ENCODE data around the gene POU3F4. TPM values are rescaled to one million over a fixed set of nuclear protein-coding genes. Genes with fewer than 3 reads are reported as not detected.

Gene POU3F4
- not detected for total RNA-seq

DNA sequence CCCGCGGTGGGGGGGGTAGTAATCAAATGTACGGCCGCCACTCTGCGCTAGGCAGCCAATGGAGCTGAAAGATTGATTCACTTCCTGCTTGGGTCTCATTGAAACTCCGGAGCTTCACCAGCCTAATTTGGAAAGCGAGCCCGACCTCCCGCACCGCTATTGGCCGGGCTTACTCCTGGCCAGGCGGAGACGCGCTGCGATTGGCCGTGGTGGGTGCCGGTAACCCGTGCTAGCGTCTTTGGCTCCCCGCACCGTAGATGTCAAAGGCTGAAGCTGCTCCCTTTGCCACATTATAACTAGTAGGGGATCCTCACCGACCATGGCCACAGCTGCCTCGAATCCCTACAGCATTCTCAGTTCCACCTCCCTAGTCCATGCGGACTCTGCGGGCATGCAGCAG is at the start of gene POU3F4:
Gene POU3F4, plus strand, starts transcription at position 285 of the 400 bp plus-strand sequence. Its CDS starts 35 bp downstream, at position 320.
- Mint-ChIP-seq H3K4me3 (no peak within 1 kb of the TSS), H3K27me3 (peaks cover 45% of the 10 kb centered on the region), H3K27ac (no peak within 1 kb of the TSS), H3K4me1 (peaks cover 4% of the 10 kb centered on the region), H3K36me3 (ENCODE audit: low read depth) (peaks cover 6% of the 10 kb centered on the region), H3K9me3 (peaks cover 7% of the 10 kb centered on the region)
- ATAC-seq (replicated peaks), result no peak

DNA sequence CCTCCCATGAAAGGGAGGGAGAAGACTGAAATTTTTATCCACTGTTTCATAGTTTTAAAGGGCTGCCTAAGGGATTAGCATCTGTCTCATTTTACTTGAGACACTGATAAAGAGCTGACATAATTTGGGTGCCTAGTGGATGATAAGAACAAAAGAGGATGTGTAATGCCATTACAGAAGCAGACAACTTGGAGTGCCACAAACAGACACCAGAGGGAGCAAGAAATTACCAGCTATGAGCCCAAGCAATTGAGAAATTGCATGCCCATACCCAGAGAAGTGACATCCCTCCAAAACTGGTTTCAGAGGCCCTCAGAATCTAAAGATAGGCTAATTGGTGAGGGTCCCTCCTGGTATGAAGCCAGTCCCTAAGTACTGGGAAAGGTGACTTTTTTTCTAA is 38.5 kb upstream of the POU3F4 start:
- Mint-ChIP-seq H3K9me3 (no peaks in the 10 kb centered on the region), H3K4me1 (no peaks in the 10 kb centered on the region), H3K27ac (no peak overlapping the region), H3K4me3 (no peak overlapping the region), H3K27me3 (no peaks in the 10 kb centered on the region), H3K36me3 (ENCODE audit: low read depth) (no peaks in the 10 kb centered on the region)
- ATAC-seq (replicated peaks), result no peak

DNA sequence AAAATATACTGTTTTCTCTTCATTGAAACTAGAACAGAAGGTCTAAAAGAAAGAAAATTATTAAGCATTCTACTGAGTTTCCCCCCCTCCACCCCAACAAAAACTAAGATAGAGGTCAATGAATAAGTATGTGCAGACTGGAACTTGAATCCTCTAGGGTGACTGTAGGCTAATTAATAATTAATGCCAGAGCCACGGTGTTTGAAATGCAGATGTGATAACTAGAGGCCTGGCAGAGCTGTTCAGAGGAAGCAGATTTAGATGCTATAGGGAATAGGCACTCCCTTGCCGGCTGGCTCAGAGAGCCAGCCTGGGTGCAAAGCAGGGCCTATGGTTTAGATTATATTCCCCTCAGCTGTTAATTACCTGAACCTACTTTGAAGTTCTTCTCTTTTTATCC is 12.2 kb upstream of the POU3F4 start:
- no peak overlapping the region for H3K4me3 Mint-ChIP-seq
- H3K36me3 Mint-ChIP-seq (ENCODE audit: low read depth), result no peaks in the 10 kb centered on the region
- H3K27ac Mint-ChIP-seq, result no peak overlapping the region
- H3K9me3 Mint-ChIP-seq, result no peaks in the 10 kb centered on the region
- no peaks in the 10 kb centered on the region for H3K4me1 Mint-ChIP-seq
- H3K27me3 Mint-ChIP-seq, result no peaks in the 10 kb centered on the region
- no peak for ATAC-seq (replicated peaks)

DNA sequence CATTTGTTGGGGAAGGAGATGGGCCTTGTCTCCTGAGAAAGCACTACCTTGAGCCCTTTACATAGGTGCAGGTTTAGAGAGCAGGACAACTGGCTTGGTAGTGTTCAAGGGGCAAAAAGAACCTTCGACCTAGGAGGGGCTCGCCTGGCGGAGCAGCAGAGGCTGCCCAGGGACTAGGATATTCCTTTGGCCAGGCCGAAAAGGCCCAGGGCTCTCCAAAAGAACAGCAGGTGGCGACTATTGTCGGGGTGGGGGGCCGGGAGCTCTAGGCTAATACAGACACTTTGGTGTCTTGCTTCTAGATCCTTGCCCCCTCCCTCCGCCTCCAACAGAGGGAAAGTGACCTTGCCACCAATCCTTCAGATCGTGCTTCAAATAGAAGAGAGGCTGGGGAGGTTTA is 7.1 kb upstream of the POU3F4 start:
- no peaks in the 10 kb centered on the region for H3K4me1 Mint-ChIP-seq
- no peak for ATAC-seq (replicated peaks)
- no peaks in the 10 kb centered on the region for H3K36me3 Mint-ChIP-seq (ENCODE audit: low read depth)
- no peaks in the 10 kb centered on the region for H3K9me3 Mint-ChIP-seq
- no peak overlapping the region for H3K27ac Mint-ChIP-seq
- H3K4me3 Mint-ChIP-seq, result no peak overlapping the region
- H3K27me3 Mint-ChIP-seq, result peaks cover 25% of the 10 kb centered on the region

DNA sequence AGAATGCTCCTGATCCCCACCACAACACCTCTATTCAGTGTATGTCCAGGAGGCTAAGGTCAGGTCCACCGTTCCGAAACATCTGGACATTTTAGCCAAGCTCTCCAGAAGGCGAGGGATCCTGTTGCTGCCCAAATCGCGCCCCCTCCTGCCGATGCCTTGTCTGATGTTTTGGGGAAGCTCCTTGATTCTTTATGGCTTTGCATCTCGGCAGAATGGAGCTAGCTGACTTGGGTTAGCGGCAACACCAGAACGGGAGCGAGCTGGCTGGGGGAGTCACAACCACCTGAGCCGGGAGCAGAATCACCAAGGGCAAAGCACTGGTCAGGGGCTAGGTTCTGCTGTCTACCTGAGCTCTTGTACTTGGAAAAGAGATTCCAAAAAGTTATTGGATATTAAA is 6.6 kb upstream of the POU3F4 start:
- Mint-ChIP-seq H3K27ac (no peak overlapping the region), H3K9me3 (no peaks in the 10 kb centered on the region), H3K27me3 (peaks cover 25% of the 10 kb centered on the region), H3K4me1 (no peaks in the 10 kb centered on the region), H3K4me3 (no peak overlapping the region), H3K36me3 (ENCODE audit: low read depth) (no peaks in the 10 kb centered on the region)
- no peak for ATAC-seq (replicated peaks)

DNA sequence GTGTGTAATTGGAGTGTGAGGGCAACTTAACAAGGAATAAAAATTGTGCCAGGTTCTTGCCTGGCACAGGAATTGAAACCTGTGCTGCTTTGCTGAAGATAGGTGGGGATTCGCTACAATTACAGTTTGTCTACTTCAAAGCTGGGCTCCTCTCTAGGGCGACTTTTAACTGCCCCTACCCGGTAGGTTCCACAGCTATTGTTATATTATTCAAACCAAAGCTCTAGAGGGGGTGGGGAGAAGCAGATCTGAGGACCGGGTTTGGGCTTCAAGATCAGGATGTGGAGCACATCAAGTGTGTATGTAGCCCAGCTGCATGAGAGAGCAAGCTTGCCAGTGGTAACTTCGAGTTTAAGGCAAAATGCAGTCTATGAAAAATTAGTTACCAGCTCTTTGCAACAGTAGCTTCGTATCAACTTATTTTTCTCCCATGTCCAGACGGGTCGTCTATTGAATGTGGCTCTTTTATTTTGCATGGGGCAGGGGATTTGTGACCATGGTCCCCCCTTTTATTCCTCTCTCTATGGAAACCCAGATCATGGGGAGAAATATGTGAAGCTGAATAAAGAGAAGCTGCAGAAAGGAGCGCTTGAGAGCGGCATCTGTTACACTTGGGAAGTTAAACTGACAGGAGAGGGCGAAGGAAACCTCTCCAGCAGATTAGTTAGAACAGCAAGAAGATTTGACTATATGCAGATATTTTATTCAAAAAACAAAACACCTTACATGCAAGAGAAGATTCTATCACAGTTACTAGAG is 3.2 kb upstream of the POU3F4 start:
- peaks cover 42% of the 10 kb centered on the region for H3K27me3 Mint-ChIP-seq
- H3K27ac Mint-ChIP-seq, result no peak overlapping the region
- peaks cover 6% of the 10 kb centered on the region for H3K36me3 Mint-ChIP-seq (ENCODE audit: low read depth)
- H3K4me3 Mint-ChIP-seq, result no peak overlapping the region
- peaks cover 4% of the 10 kb centered on the region for H3K9me3 Mint-ChIP-seq
- peaks cover 4% of the 10 kb centered on the region for H3K4me1 Mint-ChIP-seq
- ATAC-seq (replicated peaks), result no peak

DNA sequence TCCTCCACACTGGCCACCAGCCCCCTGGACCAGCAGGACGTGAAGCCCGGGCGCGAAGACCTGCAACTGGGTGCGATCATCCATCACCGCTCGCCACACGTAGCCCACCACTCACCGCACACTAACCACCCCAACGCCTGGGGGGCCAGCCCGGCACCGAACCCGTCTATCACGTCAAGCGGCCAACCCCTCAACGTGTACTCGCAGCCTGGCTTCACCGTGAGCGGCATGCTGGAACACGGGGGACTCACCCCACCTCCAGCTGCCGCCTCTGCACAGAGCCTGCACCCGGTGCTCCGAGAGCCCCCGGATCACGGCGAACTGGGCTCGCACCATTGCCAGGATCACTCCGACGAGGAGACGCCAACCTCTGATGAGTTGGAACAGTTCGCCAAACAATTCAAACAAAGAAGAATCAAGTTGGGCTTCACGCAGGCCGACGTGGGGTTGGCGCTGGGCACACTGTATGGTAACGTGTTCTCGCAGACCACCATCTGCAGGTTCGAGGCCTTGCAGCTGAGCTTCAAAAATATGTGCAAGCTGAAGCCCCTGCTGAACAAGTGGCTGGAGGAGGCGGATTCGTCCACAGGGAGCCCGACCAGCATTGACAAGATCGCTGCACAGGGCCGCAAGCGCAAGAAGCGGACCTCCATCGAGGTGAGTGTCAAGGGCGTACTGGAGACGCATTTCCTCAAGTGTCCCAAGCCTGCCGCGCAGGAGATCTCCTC is 600 bp downstream of the POU3F4 start:
- peaks cover 7% of the 10 kb centered on the region for H3K9me3 Mint-ChIP-seq
- H3K27ac Mint-ChIP-seq, result no peak overlapping the region
- H3K4me3 Mint-ChIP-seq, result no peak overlapping the region
- peaks cover 46% of the 10 kb centered on the region for H3K27me3 Mint-ChIP-seq
- no peak for ATAC-seq (replicated peaks)
- peaks cover 6% of the 10 kb centered on the region for H3K36me3 Mint-ChIP-seq (ENCODE audit: low read depth)
- H3K4me1 Mint-ChIP-seq, result peaks cover 4% of the 10 kb centered on the region

DNA sequence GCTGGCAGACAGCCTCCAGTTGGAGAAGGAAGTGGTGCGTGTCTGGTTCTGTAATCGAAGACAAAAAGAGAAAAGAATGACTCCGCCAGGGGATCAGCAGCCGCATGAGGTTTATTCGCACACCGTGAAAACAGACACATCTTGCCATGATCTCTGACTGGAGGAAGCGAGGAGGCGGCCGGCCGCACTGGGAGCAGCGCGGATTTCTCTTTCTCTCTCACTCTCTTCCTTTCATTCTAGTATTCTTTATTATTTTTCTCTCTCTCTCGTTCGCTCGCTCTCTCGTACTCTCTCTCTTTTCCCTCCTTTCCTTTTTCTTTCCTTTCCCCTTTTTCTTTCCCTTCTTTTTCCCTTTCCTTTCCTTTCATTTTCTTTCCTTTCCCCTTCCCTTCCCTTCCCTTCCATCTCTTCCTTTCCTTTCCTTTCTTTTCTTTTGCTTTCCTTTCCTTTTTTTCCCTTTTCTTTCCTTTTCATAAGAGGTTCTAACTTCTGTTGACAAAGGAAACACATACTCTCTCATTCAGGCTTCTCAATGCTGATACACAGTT is 1.2 kb downstream of the POU3F4 start:
- H3K4me1 Mint-ChIP-seq, result peaks cover 4% of the 10 kb centered on the region
- no peak overlapping the region for H3K27ac Mint-ChIP-seq
- H3K4me3 Mint-ChIP-seq, result peak overlapping the region; percentile 26
- H3K9me3 Mint-ChIP-seq, result peaks cover 7% of the 10 kb centered on the region
- no peak for ATAC-seq (replicated peaks)
- H3K36me3 Mint-ChIP-seq (ENCODE audit: low read depth), result peaks cover 6% of the 10 kb centered on the region
- H3K27me3 Mint-ChIP-seq, result peaks cover 43% of the 10 kb centered on the region

DNA sequence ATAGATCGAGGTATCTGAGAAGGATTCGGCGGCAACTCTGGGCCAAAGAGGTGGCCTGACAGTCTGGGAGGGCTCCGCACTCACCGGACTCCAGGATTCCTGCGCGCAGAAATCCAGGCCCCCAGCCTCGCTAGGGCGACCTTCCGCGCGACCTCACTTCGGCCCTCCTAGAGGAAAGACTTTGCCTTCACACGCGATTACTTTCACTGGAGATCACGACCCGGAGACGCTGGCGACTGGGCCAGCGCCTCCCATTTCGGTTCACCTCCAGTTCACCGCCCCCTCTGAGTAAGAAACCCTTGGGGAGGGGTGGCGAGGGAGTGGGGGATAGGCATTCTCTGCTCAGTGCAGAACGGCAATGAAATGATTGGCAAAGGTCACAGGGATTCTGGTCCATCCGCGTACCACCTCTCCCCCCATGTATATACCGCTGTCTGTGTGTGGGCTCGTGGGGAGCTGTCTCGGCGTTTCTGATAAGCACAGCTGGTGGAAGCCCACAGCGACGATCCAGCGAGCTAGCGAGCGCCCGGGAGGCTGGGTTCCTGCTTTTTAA is 2.5 kb downstream of the POU3F4 start:
- Mint-ChIP-seq H3K27me3 (peaks cover 36% of the 10 kb centered on the region), H3K4me1 (peaks cover 4% of the 10 kb centered on the region), H3K27ac (no peak overlapping the region), H3K36me3 (ENCODE audit: low read depth) (peaks cover 6% of the 10 kb centered on the region), H3K9me3 (peaks cover 7% of the 10 kb centered on the region), H3K4me3 (no peak overlapping the region)
- no peak for ATAC-seq (replicated peaks)

DNA sequence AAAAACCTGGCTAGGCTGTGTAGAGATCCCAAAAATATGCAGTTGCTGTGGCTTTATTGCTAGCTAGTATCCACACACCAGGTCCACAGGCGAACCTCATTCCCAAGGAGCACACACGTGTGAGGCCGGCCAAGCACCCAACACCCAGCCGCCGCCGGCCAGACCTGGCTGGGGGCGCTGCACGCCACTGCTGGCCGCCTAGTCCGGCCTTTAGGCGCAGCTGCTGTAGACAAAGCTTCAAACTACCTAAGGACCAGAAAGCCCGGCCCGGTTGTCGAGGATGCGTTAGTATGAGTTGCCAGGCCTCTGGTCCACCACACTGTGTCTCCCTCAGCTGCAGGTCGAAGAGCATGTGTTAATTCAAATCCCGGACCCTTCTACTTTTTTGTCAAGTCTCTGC is 3.1 kb downstream of the POU3F4 start:
- Mint-ChIP-seq H3K9me3 (peaks cover 7% of the 10 kb centered on the region), H3K27ac (no peak overlapping the region), H3K4me1 (peaks cover 4% of the 10 kb centered on the region), H3K27me3 (peaks cover 36% of the 10 kb centered on the region), H3K4me3 (no peak overlapping the region), H3K36me3 (ENCODE audit: low read depth) (peaks cover 6% of the 10 kb centered on the region)
- no peak for ATAC-seq (replicated peaks)

DNA sequence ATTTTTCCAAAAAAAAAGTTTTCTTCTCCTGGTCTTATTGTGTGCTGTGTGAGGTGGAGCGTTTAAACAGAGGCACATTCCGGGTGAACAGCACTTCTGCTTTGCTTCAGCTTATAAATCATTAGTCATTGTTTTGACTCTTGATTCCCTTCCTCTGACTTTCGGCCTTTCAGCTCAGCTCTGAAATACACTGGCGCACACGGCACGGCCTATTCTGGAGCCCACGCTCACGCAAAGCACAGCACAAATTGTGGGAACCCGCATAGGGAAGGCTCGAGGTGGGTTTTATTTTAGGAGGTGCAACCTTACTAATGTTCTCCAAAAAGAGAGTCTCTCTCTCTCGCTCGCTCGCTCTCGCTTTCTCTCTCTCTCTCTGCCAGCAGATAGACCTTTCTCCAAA is 4.0 kb downstream of the POU3F4 start:
- Mint-ChIP-seq H3K9me3 (peaks cover 7% of the 10 kb centered on the region), H3K4me1 (peaks cover 4% of the 10 kb centered on the region), H3K27me3 (peaks cover 35% of the 10 kb centered on the region), H3K4me3 (no peak overlapping the region), H3K36me3 (ENCODE audit: low read depth) (peaks cover 6% of the 10 kb centered on the region), H3K27ac (no peak overlapping the region)
- ATAC-seq (replicated peaks), result no peak

DNA sequence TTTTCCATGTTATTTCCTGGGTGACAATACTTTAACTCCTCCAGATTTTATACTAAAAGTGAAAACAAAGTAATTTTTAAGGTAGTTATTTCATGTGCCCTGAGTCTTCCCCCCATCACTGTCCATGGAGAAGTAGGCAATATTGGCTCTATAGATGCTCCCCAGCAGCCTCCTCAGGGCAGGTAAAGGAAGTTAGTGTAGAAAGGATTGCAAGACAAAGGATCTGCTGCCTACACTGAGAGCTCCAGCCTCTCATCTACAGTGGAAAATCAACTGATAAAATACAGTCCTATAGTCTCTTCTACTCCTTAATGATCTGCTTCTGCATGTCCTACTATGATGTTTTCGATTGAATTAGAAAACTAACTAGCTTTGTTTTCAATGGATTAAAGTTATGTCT is 8.5 kb downstream of the POU3F4 start:
- no peak overlapping the region for H3K4me3 Mint-ChIP-seq
- no peaks in the 10 kb centered on the region for H3K36me3 Mint-ChIP-seq (ENCODE audit: low read depth)
- no peak for ATAC-seq (replicated peaks)
- peaks cover 4% of the 10 kb centered on the region for H3K9me3 Mint-ChIP-seq
- H3K27me3 Mint-ChIP-seq, result peaks cover 10% of the 10 kb centered on the region
- no peak overlapping the region for H3K27ac Mint-ChIP-seq
- no peaks in the 10 kb centered on the region for H3K4me1 Mint-ChIP-seq

DNA sequence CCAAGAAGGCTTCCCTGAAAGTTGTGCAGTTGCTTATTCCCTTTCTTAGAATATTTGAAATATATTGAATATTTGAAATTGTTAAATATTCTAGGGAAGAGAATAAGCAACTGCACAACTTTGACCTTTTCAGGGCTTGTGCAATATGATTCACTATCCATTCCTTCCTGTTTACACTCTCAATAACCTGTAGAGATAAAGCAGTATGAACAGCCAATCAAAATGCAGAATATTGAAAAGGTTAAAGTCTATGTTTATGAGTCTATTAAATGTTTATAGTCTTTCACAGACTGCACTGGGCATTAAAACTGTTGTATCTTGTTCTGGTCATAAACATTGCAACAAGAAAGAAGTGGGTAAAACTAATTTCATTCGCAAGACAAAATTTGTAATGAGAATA is 13.8 kb downstream of the POU3F4 start:
- no peaks in the 10 kb centered on the region for H3K9me3 Mint-ChIP-seq
- no peaks in the 10 kb centered on the region for H3K36me3 Mint-ChIP-seq (ENCODE audit: low read depth)
- no peaks in the 10 kb centered on the region for H3K4me1 Mint-ChIP-seq
- no peaks in the 10 kb centered on the region for H3K27me3 Mint-ChIP-seq
- no peak for ATAC-seq (replicated peaks)
- H3K27ac Mint-ChIP-seq, result no peak overlapping the region
- H3K4me3 Mint-ChIP-seq, result no peak overlapping the region

DNA sequence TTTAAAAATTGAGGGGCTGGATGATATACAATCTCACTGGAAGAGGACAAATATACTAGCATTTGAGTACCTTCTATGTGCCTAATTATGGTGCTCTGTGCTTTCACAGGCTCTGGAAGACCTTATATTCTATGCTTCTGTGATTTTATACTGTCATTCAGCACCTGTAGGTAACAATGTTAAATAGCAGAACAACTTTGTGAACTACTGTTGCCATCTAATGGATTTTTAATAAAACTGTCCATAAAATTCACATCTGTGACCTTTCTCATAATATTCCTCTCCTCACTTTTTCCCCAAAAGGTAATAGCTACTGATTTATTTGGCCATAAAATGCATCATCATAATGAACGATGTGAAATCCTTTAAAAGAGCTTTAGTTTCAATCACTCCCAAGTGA is 21.9 kb downstream of the POU3F4 start:
- H3K4me3 Mint-ChIP-seq, result no peak overlapping the region
- no peak for ATAC-seq (replicated peaks)
- no peaks in the 10 kb centered on the region for H3K36me3 Mint-ChIP-seq (ENCODE audit: low read depth)
- no peaks in the 10 kb centered on the region for H3K9me3 Mint-ChIP-seq
- no peaks in the 10 kb centered on the region for H3K4me1 Mint-ChIP-seq
- no peak overlapping the region for H3K27ac Mint-ChIP-seq
- no peaks in the 10 kb centered on the region for H3K27me3 Mint-ChIP-seq

Data from activated T-helper 17 cell treated with anti-CD3 and anti-CD28 coated beads, Interleukin-2, amount 50 U/mL, for 72 hours (primary cell).